Skeletal muscle cell (primary cell): Measurements from ENCODE around the gene TMEM42.
"Not testable (repeated sequence)": the region's sequence is repeated elsewhere in the genome, so short reads cannot be mapped to it uniquely, and the experiment has no call there.

Source experiments
- DNase-seq: peaks from one replicate; pipeline ENCODE4 v3.0.0-alpha.2; 2010; ENCODE audit warnings: low read depth
- H3K4me3 ChIP-seq: 2 replicates; pipeline ENCODE4 v1.5.1; 2011; ENCODE audit warnings: low read depth, mild to moderate bottlenecking, control low read depth, low read length, moderate library complexity

The TMEM42 gene

GRCh38 chr3:44861412-44862225 is at the start of gene TMEM42:
Gene TMEM42 (plus strand): TSS chr3:44861912. CDS start chr3:44861925, 13 bp downstream.
- peak; percentile 77 for DNase-seq
- H3K4me3 ChIP-seq = peak within 1 kb of the TSS; percentile 66

GRCh38 chr3:44814751-44815150 is 47.0 kb upstream of the TMEM42 start:
- H3K4me3 ChIP-seq = no peak overlapping the region
- no peak for DNase-seq

GRCh38 chr3:44816334-44816733 is 45.4 kb upstream of the TMEM42 start:
- H3K4me3 ChIP-seq, DNase-seq: not testable (repeated sequence)

GRCh38 chr3:44821206-44821605 is 40.5 kb upstream of the TMEM42 start:
- H3K4me3 ChIP-seq, DNase-seq: not testable (repeated sequence)

GRCh38 chr3:44825264-44825925 is 36.3 kb upstream of the TMEM42 start:
- H3K4me3 ChIP-seq = no peak overlapping the region
- DNase-seq = peak; percentile 15

- H3K4me3 ChIP-seq = no peak overlapping the region
- DNase-seq = no peak
These were observed 34.5 kb upstream of the TMEM42 start for GRCh38 chr3:44827196-44827595.

- DNase-seq = no peak
These were observed 30.5 kb upstream of the TMEM42 start for GRCh38 chr3:44831232-44831631.

GRCh38 chr3:44832032-44832431 is 29.7 kb upstream of the TMEM42 start:
- DNase-seq = no peak
- H3K4me3 ChIP-seq = no peak overlapping the region

More at GRCh38 chr3:44831232-44831631, 30.5 kb upstream of the TMEM42 start:
- no peak overlapping the region for H3K4me3 ChIP-seq

GRCh38 chr3:44832965-44833364 is 28.7 kb upstream of the TMEM42 start:
- DNase-seq = no peak

GRCh38 chr3:44833394-44833793 is 28.3 kb upstream of the TMEM42 start:
- DNase-seq = no peak

More at GRCh38 chr3:44832965-44833364, 28.7 kb upstream of the TMEM42 start:
- no peak overlapping the region for H3K4me3 ChIP-seq

GRCh38 chr3:44835684-44836083 is 26.0 kb upstream of the TMEM42 start:
- DNase-seq = no peak
- H3K4me3 ChIP-seq = no peak overlapping the region

More at GRCh38 chr3:44833394-44833793, 28.3 kb upstream of the TMEM42 start:
- H3K4me3 ChIP-seq = no peak overlapping the region

GRCh38 chr3:44842376-44842775 is 19.3 kb upstream of the TMEM42 start:
- DNase-seq = no peak
- no peak overlapping the region for H3K4me3 ChIP-seq

GRCh38 chr3:44845528-44846520 is 15.9 kb upstream of the TMEM42 start:
- no peak overlapping the region for H3K4me3 ChIP-seq
- peak; percentile 10 for DNase-seq

GRCh38 chr3:44848634-44849033 is 13.1 kb upstream of the TMEM42 start:
- no peak overlapping the region for H3K4me3 ChIP-seq
- no peak for DNase-seq

- not testable (repeated sequence) for DNase-seq, H3K4me3 ChIP-seq
These were observed 5.0 kb upstream of the TMEM42 start for GRCh38 chr3:44856663-44857062.

GRCh38 chr3:44860117-44860516 is 1.6 kb upstream of the TMEM42 start:
- DNase-seq = no peak
- H3K4me3 ChIP-seq = no peak overlapping the region

GRCh38 chr3:44862226-44862637 is 520 bp downstream of the TMEM42 start:
- DNase-seq = no peak
- peak overlapping the region; percentile 66 for H3K4me3 ChIP-seq

GRCh38 chr3:44865272-44866035 is 3.7 kb downstream of the TMEM42 start:
- no peak overlapping the region for H3K4me3 ChIP-seq
- peak; percentile 12 for DNase-seq
